BJ (cell line): Measurements from ENCODE around the gene KRT79. TPM values are rescaled to one million over a fixed set of nuclear protein-coding genes. Genes with fewer than 3 reads are reported as not detected.

Source experiments
- CTCF ChIA-PET: fragments of 350-600 bp; formaldehyde crosslinking; extraction: SDS; loops from one replicate; lab custom pipeline; 2021; ENCODE audit warnings: antibody characterized with exemption, inconsistent platforms; lab: Yijun Ruan, JAX
- POLR2A ChIA-PET: fragments of 300-600 bp; sonication (Branson Sonifier 250); formaldehyde crosslinking; extraction: SDS; loops from one replicate; lab custom pipeline; 2021; ENCODE audit warnings: antibody characterized with exemption; lab: Charles Lee
- DNase-seq: peaks from one replicate; pipeline ENCODE4 v3.0.0-alpha.2; 2011; ENCODE audit warnings: low read depth
- H3K27me3 ChIP-seq: 2 replicates; pipeline ENCODE4 v1.6.0; 2011; ENCODE audit warnings: low read length; ENCODE audit not compliant: control insufficient read depth, insufficient read depth
- H3K36me3 ChIP-seq: 2 replicates; pipeline ENCODE4 v1.5.1; 2011; ENCODE audit warnings: low read length; ENCODE audit not compliant: control insufficient read depth, insufficient read depth
- H3K4me3 ChIP-seq: 2 replicates; pipeline ENCODE4 v1.5.1; 2011; ENCODE audit warnings: low read depth, mild to moderate bottlenecking, control low read depth, low read length
- polyA plus RNA-seq: library from polyadenylated mRNA; depleted of rRNA; stranded (reverse); fragments of >200 nt; gene quantifications from 2 replicates; pipeline ENCODE4 v1.2.3, GENCODE V29; 2011
- TF ChIP-seq, protein P1 (sequence below): IDR thresholded peaks from 2 replicates; pipeline ENCODE4 v1.5.1; 2011; ENCODE audit warnings: low read depth, mild to moderate bottlenecking, control low read depth, inconsistent platforms, low read length, moderate library complexity; ENCODE audit not compliant: insufficient read depth

Gene KRT79
- polyA plus RNA-seq, 1 experiment: not detected

DNA sequence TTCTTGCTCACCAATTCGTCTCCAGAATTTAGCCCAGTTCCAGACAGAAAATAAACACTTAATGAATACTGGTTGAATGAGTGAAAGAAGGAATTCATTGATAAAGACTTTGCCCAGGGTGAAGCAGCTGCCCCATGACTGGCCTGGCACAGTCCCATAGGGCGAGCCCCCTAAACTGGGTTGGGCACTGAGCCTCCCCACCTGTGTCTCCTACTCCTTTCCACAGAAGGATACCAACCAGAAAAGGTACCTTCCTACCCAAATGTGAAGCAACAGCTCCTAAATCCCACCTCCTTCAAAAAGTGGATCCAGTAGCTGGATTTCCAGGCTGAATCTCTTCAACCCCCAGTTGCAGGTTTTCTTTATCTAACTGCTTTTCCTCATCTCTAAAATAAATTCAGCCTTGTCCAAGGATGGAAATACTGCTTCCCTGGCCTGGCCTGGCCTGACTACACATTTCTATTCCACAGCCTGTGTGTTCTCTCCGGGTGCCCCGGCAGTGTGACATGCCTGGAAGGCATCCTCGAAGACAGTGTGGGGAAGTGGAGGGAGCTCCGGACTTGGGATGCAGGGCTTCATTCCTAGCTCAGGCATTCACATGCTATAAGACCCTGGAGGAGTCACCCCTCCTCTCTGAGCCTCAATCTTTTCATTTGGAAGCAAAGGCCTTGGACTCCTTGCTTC, 45.8 kb downstream of the KRT79 start:
- peaks cover 30% of the 10 kb centered on the region for H3K27me3 ChIP-seq
- ChIA-PET POLR2A (no interaction called here), CTCF (interaction anchor here (1.4 kb wide), 1 partner anchor 12 kb away, joined by 3 read pairs; no protein-coding TSS in a partner anchor)
- H3K36me3 ChIP-seq: no peaks in the 10 kb centered on the region
- TF ChIP-seq, protein P1, sequence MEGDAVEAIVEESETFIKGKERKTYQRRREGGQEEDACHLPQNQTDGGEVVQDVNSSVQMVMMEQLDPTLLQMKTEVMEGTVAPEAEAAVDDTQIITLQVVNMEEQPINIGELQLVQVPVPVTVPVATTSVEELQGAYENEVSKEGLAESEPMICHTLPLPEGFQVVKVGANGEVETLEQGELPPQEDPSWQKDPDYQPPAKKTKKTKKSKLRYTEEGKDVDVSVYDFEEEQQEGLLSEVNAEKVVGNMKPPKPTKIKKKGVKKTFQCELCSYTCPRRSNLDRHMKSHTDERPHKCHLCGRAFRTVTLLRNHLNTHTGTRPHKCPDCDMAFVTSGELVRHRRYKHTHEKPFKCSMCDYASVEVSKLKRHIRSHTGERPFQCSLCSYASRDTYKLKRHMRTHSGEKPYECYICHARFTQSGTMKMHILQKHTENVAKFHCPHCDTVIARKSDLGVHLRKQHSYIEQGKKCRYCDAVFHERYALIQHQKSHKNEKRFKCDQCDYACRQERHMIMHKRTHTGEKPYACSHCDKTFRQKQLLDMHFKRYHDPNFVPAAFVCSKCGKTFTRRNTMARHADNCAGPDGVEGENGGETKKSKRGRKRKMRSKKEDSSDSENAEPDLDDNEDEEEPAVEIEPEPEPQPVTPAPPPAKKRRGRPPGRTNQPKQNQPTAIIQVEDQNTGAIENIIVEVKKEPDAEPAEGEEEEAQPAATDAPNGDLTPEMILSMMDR: no peak
- DNase-seq: no peak
- no peak overlapping the region for H3K4me3 ChIP-seq

DNA sequence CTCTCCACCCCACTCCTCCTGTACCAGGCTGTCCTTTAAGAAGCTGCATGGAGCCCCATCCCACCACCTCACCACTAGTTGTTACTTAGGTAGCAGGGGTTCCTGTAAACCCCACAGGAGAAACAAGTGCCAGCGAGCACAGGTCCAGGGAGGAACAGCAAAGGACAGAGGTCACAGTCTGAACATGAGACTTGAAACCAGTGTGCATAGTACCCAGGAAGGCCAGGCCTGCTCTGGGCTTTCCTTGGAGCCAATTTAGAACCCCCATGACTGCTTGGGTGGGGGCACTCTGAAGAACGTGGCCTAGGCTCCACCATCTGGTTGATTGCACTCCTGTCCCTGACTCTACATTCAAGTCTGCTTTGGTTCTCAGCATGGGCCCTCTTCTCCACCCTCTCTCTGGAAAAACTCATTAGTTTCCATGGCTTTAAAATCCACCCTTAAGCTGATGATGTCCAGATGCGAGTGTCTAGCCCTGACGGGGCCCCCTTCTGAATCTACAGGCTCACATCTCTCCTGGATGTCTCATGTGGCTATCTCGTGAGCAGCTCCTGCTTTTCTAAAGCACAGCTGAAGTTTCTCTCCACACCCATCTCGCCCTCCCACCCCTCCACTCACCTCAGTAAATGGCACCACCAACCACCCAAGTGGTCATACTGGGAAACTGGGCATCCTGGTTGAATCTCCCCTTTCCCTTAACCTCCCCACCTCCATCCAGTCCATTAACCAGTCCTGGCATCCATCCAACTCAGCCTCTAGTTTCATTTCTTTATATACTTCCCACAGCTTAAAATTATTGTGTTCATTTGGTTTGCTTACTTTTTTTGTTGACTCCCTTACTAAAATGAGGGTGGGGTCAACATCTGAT, 46.6 kb downstream of the KRT79 start:
- H3K36me3 ChIP-seq: no peaks in the 10 kb centered on the region
- TF ChIP-seq, protein P1: no peak
- DNase-seq: no peak
- ChIA-PET POLR2A (no interaction called here), CTCF (no interaction called here)
- H3K4me3 ChIP-seq: no peak overlapping the region
- H3K27me3 ChIP-seq: peaks cover 30% of the 10 kb centered on the region

DNA sequence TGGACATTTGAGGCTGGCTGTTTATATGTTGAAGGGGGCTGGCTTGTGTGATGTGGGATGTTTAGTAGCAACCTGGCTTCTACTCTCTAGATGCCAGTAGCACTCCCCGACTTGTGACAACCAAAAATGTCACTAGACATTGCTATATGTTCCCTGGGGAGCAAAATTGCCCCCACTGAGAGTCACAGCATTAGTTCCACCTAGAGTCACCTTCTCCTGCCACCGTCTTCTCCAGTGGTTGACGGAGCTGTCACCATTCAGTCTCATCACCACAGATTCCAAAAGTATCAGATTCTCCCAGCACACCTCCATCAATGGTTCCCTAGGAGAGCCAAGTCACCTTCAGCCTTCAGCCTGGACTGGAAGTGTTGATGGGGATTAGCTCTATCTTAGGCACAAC, 49.2 kb downstream of the KRT79 start:
- TF ChIP-seq, protein P1: no peak
- DNase-seq: no peak
- CTCF ChIA-PET: no interaction called here
- POLR2A ChIA-PET: no interaction called here
- H3K36me3 ChIP-seq: no peaks in the 10 kb centered on the region
- no peak overlapping the region for H3K4me3 ChIP-seq
- peaks cover 24% of the 10 kb centered on the region for H3K27me3 ChIP-seq

DNA sequence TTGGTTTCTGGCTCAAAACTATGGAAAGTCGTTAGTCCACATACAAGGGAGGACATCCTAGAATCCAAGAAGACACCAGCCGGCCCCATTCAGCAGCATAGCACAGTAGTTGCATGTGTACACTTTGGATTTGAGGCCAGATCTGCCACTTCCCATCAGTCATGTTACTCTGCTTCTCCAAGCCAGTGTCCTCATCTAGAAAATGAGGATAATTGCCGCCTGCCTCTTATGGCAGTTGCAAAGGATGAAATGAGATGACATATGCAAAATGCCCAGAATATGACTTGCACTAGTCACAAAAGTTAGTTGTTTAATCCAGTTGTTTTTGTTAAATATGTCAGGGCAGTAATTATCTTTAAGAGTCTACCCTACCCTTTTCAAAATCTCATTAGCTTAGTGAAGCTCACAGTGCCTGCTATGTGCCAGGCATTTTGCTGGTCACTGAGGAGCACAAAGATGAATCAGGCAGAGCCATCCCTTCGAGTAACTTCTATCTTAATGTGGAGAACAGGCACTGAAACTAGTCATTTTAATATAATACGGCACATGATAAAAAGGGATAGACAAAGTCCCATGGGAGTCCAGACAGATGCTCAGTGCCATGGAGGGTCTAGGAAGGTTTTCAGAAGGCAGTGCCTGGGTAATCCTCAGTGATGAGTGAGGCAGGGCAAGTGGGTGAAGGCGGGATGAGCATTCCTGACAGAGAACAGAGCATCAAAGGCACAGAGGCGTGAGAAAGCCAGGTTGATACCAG, 50.4 kb downstream of the KRT79 start:
- TF ChIP-seq, protein P1: no peak
- POLR2A ChIA-PET: no interaction called here

DNA sequence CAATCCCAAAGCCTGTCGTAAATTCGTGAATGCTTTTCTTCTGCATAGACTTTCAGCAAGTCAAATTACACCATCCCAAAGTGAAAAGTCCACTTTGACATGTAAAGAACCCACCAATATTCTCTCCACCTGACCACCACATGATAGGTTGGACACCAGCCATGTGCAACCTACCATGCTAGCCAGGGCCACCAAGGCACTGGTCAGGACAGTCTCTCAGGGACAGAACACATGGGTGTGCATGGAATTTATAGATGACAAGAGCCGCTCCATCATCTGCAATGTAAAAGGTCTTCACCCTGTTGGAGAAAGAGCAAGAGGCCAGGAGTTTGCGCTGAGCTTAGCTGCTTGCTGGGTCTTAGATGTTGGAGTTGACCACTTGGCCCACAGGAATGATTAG, 51.6 kb downstream of the KRT79 start:
- no peak for DNase-seq
- CTCF ChIA-PET: no interaction called here
- TF ChIP-seq, protein P1: no peak
- POLR2A ChIA-PET: no interaction called here
- Histone ChIP-seq H3K27me3 (peaks cover 14% of the 10 kb centered on the region), H3K36me3 (no peaks in the 10 kb centered on the region), H3K4me3 (no peak overlapping the region)

More for the DNA sequence above, 50.4 kb downstream of the KRT79 start:
- no peak for DNase-seq
- CTCF ChIA-PET: no interaction called here
- Histone ChIP-seq H3K27me3 (peaks cover 17% of the 10 kb centered on the region), H3K36me3 (no peaks in the 10 kb centered on the region), H3K4me3 (no peak overlapping the region)
